Esophagus muscularis mucosa (tissue), 3 donors: ENCODE data around the gene TDRD3.

Experiments
- CTCF ChIP-seq, 3 experiments: fragments of 200-600 bp in 2 of 3; fragments of 450-650 bp in 1 of 3; sonication (generic) in 2 of 3; IDR thresholded peaks; one replicate each; pipeline ENCODE4 v1.5.1; 2017 to 2019; ENCODE audit warnings: antibody characterized with exemption in 3 of 3, mild to moderate bottlenecking in 2 of 3, moderate library complexity in 1 of 3
- POLR2A ChIP-seq: fragments of 450-650 bp; IDR thresholded peaks from one replicate; pipeline ENCODE4 v1.6.1; 2017; ENCODE audit warnings: antibody characterized with exemption, moderate library complexity, mild to moderate bottlenecking, low read depth

GRCh38 chr13:60613080-60613479 lies 216.1 kb downstream of the TDRD3 start:
- TF ChIP-seq POLR2A: no peak
- no peak for TF ChIP-seq CTCF (IDR thresholded peaks at IDR 0.05)
